Measurements from ENCODE around the gene FUCA2.

FUCA2 gene

DNA sequence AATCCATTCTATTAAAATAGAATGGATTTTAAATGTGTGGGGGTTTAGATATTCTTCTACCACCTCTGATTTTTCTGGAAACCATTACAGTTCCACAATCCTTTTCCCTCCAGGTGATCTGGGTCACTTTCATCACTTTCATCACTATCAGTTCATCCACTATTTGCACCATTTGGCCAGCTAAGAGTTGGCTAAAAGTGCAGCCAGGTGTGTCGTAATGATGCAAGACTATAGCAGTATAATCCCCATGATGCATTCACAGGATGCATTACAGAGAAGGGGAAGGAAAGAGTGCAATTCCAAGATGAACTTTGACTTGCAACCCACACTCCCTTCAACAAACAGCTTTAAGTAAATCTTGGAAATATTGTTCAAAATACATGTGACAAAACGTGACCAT, 4.9 kb downstream of the FUCA2 start:
- Histone ChIP-seq H3K79me2 (ENCODE audit: low read length) (peaks cover 15% of the 10 kb centered on the region), H3K27ac (ENCODE audit: low read length) (0 out of 2 replicates have a peak overlapping the region, but pooled peaks have one; percentile 66), H3K9ac (ENCODE audit: low read length) (no peak overlapping the region), H3K4me1 (ENCODE audit: low read length) (peaks cover 53% of the 10 kb centered on the region), H3K27me3 (ENCODE audit: low read depth, low read length) (no peaks in the 10 kb centered on the region), H3K36me3 (replicated peaks; ENCODE audit: low read depth, low read length) (peaks cover 17% of the 10 kb centered on the region), H2AFZ (ENCODE audit: low read depth, low read length) (no peak overlapping the region), H4K20me1 (ENCODE audit: insufficient read depth, low read length) (no peaks in the 10 kb centered on the region), H3K4me2 (ENCODE audit: low read length) (no peak overlapping the region), H3K9me3 (ENCODE audit: insufficient read depth, low read length) (no peaks in the 10 kb centered on the region), H3K4me3 (ENCODE audit: low read length) (no peak overlapping the region)
- no peak for TF ChIP-seq EZH2phosphoT487 (IDR thresholded peaks at IDR 0.05; ENCODE audit: low read depth)
- TF ChIP-seq, protein P1, sequence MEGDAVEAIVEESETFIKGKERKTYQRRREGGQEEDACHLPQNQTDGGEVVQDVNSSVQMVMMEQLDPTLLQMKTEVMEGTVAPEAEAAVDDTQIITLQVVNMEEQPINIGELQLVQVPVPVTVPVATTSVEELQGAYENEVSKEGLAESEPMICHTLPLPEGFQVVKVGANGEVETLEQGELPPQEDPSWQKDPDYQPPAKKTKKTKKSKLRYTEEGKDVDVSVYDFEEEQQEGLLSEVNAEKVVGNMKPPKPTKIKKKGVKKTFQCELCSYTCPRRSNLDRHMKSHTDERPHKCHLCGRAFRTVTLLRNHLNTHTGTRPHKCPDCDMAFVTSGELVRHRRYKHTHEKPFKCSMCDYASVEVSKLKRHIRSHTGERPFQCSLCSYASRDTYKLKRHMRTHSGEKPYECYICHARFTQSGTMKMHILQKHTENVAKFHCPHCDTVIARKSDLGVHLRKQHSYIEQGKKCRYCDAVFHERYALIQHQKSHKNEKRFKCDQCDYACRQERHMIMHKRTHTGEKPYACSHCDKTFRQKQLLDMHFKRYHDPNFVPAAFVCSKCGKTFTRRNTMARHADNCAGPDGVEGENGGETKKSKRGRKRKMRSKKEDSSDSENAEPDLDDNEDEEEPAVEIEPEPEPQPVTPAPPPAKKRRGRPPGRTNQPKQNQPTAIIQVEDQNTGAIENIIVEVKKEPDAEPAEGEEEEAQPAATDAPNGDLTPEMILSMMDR (IDR thresholded peaks at IDR 0.05; ENCODE audit: low read depth, low read length) = no peak

DNA sequence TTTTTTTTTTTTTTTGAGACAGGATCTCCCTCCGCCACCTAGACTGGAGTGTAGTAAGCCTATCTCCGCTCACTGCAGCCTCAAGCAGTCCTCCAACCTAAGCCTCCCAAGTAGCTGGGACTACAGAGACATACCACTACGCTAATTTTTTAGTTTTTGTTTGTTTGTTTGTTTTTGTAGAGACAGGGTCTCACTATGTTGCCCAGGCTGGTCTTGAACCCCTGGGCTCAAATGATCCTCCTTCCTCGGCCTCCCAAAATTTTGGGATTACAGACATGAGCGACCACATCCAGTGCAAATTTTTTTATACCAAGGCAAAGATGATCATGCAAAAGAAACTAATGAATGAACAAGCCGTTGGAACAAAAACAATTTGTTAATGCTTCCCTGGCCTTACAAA, 5.3 kb downstream of the FUCA2 start:
- H3K27me3 ChIP-seq (ENCODE audit: low read depth, low read length) = no peaks in the 10 kb centered on the region
- H2AFZ ChIP-seq (ENCODE audit: low read depth, low read length) = no peak overlapping the region
- H3K4me1 ChIP-seq (ENCODE audit: low read length) = peaks cover 55% of the 10 kb centered on the region
- peaks cover 17% of the 10 kb centered on the region for H3K36me3 ChIP-seq (replicated peaks; ENCODE audit: low read depth, low read length)
- H4K20me1 ChIP-seq (ENCODE audit: insufficient read depth, low read length) = no peaks in the 10 kb centered on the region
- peaks cover 11% of the 10 kb centered on the region for H3K79me2 ChIP-seq (ENCODE audit: low read length)
- H3K27ac ChIP-seq (ENCODE audit: low read length) = no peak overlapping the region
- no peak overlapping the region for H3K4me2 ChIP-seq (ENCODE audit: low read length)
- no peaks in the 10 kb centered on the region for H3K9me3 ChIP-seq (ENCODE audit: insufficient read depth, low read length)
- no peak overlapping the region for H3K9ac ChIP-seq (ENCODE audit: low read length)
- no peak for TF ChIP-seq EZH2phosphoT487 (IDR thresholded peaks at IDR 0.05; ENCODE audit: low read depth)
- TF ChIP-seq, protein P1 (IDR thresholded peaks at IDR 0.05; ENCODE audit: low read depth, low read length) = no peak
- no peak overlapping the region for H3K4me3 ChIP-seq (ENCODE audit: low read length)

DNA sequence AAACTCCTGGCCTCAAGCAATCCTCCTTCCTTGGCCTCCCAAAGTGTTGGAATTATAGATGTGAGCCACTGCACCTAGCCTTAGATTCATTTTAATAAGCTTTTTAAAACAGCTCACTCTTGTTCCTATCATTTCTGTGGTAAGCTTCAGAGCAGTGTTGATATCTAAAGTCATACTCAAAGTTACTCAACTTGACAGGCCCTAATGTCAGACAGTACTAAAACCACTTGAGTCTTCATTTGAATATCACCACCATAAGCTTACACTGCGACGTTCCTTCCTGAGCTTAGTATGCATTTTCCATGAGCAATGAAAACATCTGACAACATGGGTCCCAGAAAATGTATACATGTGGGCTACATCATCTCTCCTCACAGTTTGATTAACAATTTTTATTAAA, 6.0 kb downstream of the FUCA2 start:
- TF ChIP-seq EZH2phosphoT487 (IDR thresholded peaks at IDR 0.05; ENCODE audit: low read depth) = no peak
- TF ChIP-seq, protein P1 (IDR thresholded peaks at IDR 0.05; ENCODE audit: low read depth, low read length) = no peak
- Histone ChIP-seq H3K4me1 (ENCODE audit: low read length) (peaks cover 52% of the 10 kb centered on the region), H3K9ac (ENCODE audit: low read length) (peak overlapping the region; percentile 12; the same call in 1 of the 2 replicates), H3K36me3 (replicated peaks; ENCODE audit: low read depth, low read length) (peaks cover 17% of the 10 kb centered on the region), H3K9me3 (ENCODE audit: insufficient read depth, low read length) (no peaks in the 10 kb centered on the region), H2AFZ (ENCODE audit: low read depth, low read length) (no peak overlapping the region), H3K27me3 (ENCODE audit: low read depth, low read length) (no peaks in the 10 kb centered on the region), H4K20me1 (ENCODE audit: insufficient read depth, low read length) (no peaks in the 10 kb centered on the region), H3K4me3 (ENCODE audit: low read length) (0 out of 2 replicates have a peak overlapping the region, but pooled peaks have one; percentile 16), H3K27ac (ENCODE audit: low read length) (peak overlapping the region; percentile 45), H3K79me2 (ENCODE audit: low read length) (peaks cover 4% of the 10 kb centered on the region), H3K4me2 (ENCODE audit: low read length) (peak overlapping the region; percentile 55)

DNA sequence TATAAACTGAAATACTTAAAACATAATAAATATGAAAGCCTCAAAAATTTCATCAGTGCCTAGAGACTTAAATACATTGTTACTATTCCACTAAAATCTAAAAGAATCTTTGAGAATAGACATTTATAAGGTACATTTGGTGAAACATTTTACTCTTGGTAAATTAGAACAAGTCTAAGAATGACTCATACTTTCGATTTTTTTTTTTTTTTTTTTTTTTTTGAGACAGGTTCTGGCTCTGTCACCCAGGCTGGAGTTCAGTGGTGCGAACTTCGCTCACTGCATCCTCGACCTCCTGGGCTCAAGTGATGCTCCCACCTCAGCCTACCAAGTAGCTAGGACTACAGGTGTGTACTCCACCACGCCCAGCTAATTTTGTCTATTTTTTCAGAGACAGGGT, 6.4 kb downstream of the FUCA2 start:
- no peak overlapping the region for H2AFZ ChIP-seq (ENCODE audit: low read depth, low read length)
- H3K4me2 ChIP-seq (ENCODE audit: low read length) = peak overlapping the region; percentile 55
- peak overlapping the region; percentile 12; the same call in 1 of the 2 replicates for H3K9ac ChIP-seq (ENCODE audit: low read length)
- H3K27me3 ChIP-seq (ENCODE audit: low read depth, low read length) = no peaks in the 10 kb centered on the region
- H3K27ac ChIP-seq (ENCODE audit: low read length) = peak overlapping the region; percentile 45
- peaks cover 4% of the 10 kb centered on the region for H3K79me2 ChIP-seq (ENCODE audit: low read length)
- TF ChIP-seq EZH2phosphoT487 (IDR thresholded peaks at IDR 0.05; ENCODE audit: low read depth) = no peak
- TF ChIP-seq, protein P1 (IDR thresholded peaks at IDR 0.05; ENCODE audit: low read depth, low read length) = no peak
- no peaks in the 10 kb centered on the region for H3K9me3 ChIP-seq (ENCODE audit: insufficient read depth, low read length)
- peaks cover 52% of the 10 kb centered on the region for H3K4me1 ChIP-seq (ENCODE audit: low read length)
- H4K20me1 ChIP-seq (ENCODE audit: insufficient read depth, low read length) = no peaks in the 10 kb centered on the region
- H3K4me3 ChIP-seq (ENCODE audit: low read length) = 0 out of 2 replicates have a peak overlapping the region, but pooled peaks have one; percentile 16
- H3K36me3 ChIP-seq (replicated peaks; ENCODE audit: low read depth, low read length) = peaks cover 17% of the 10 kb centered on the region
